ENCODE data around the gene HMGB1. TPM values are rescaled to one million over a fixed set of nuclear protein-coding genes. Genes with fewer than 3 reads are reported as not detected.

HMGB1 gene
- total RNA-seq, 1 donor from 2014 or later, result 593 TPM

DNA sequence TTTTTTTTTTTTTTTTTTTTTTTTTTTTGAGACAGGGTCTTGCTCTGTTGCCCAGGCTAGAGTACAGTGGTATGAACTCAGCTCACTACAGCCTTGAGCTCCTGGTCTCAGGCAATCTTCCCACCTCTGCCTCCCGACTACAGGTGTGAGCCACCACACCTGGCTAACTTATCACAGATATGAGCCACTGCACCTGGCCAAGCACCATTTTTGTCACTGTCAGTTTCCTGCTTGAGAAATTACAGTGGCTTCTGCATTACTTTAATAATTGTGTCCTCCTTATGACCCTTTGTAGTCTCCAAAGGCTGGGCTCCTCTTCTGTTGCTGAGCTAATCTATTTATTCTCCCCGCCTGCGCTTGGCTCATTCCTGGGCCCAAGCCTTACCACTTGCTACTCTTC lies 27.4 kb downstream of the HMGB1 start:
- H3K4me3 Mint-ChIP-seq, result no peak overlapping the region
- DNase-seq (ENCODE audit: low spot score), result no peak
- H3K4me1 Mint-ChIP-seq (ENCODE audit: low read depth), result peaks cover 6% of the 10 kb centered on the region
- no peak overlapping the region for H3K27ac Mint-ChIP-seq
- H3K27me3 Mint-ChIP-seq (ENCODE audit: insufficient read depth), result peaks cover 6% of the 10 kb centered on the region
- intact Hi-C loops (cut with micrococcal nuclease), result no loop called here
- no peaks in the 10 kb centered on the region for H3K36me3 Mint-ChIP-seq (ENCODE audit: low read depth)
- no peaks in the 10 kb centered on the region for H3K9me3 Mint-ChIP-seq

- no peak overlapping the region for H3K4me3 Mint-ChIP-seq
- intact Hi-C loops (cut with micrococcal nuclease), result no loop called here
- H3K36me3 Mint-ChIP-seq (ENCODE audit: low read depth), result no peaks in the 10 kb centered on the region
- peaks cover 6% of the 10 kb centered on the region for H3K27me3 Mint-ChIP-seq (ENCODE audit: insufficient read depth)
- H3K9me3 Mint-ChIP-seq, result no peaks in the 10 kb centered on the region
- H3K27ac Mint-ChIP-seq, result no peak overlapping the region
- peaks cover 6% of the 10 kb centered on the region for H3K4me1 Mint-ChIP-seq (ENCODE audit: low read depth)
- DNase-seq (ENCODE audit: low spot score), result no peak
Measured at GRCh38 chr13:30437177-30437576, 28.6 kb downstream of the HMGB1 start.

DNA sequence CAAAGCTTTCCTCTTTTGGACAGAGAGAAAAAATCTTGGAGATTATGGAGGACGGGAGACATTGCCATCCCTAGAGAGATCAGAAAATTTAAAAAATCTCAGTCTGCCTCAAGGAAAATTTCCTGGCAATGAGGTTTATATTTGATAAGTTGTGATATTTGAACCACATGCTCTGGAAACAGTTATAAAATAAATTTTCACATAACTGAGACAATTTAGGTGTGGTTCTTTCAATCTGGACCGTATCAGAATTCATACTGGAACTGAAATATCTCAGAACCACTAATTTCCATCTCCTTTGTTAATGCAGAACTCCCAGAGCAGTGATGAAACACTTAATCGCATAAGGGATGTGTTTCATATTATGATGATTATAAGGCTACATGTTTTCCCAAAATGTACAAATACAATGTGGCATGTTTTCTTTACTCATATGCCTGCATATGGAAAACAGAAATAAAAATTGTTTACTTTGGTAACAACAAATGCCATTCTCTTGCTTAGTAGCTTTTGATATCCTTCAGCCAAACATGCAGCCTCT lies 29.8 kb downstream of the HMGB1 start:
- Mint-ChIP-seq H3K36me3 (ENCODE audit: low read depth) (no peaks in the 10 kb centered on the region), H3K27me3 (ENCODE audit: insufficient read depth) (peaks cover 6% of the 10 kb centered on the region), H3K4me3 (no peak overlapping the region), H3K9me3 (no peaks in the 10 kb centered on the region), H3K4me1 (ENCODE audit: low read depth) (peaks cover 12% of the 10 kb centered on the region), H3K27ac (no peak overlapping the region)
- no peak for DNase-seq (ENCODE audit: low spot score)
- intact Hi-C loops (cut with micrococcal nuclease), result no loop called here

- intact Hi-C loops (cut with micrococcal nuclease), result loop anchor here (2.0 kb wide), 1 partner anchor 313 kb away; no protein-coding TSS in a partner anchor
Measured at GRCh38 chr13:30431269-30431940, 34.3 kb downstream of the HMGB1 start.

DNA sequence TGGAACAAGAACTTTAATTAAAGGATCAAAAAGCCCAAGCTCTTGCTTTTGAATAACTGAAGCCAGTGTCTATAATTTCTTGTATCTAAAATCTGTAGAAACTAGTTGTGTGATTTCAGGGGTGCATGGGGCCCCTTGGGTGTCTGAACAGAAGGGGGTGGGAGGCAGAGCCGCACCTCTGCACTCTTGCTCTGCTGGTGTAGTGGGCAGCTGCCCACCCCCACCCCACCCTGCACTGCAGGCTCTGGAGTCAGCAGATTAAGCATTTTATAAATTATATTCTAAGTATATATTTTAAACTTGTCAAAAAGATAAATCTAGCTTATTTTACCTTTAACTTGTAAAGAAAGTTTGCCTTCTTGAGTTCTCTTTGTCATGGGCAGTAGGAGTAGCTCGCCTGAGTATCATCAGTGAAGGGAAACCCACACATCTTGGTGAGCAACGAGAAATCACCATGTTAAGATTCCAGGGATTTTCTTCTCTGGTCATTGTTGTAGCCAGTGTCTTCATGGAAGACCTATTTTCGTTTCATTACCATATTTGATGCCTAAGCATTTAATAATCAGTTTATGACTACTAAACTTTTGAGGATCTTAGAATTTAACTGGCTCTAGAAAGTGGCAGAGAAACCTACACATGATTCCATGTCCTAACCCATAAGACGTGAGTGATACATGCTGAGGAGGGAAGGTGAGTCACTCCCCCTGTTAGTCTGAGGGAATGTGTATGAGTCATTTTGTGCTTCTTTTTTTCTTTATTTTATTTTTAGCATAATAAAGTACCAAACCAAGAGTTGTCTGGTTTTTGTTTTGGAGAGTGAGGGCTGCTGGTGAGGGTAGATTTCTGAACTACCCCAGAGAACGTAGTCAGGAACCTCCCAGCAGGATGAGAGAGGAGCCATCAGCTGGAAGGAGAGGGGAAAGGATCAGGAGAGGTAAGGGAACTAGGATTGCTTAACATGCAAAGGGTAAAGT lies 35.7 kb downstream of the HMGB1 start:
- Mint-ChIP-seq H3K9me3 (no peaks in the 10 kb centered on the region), H3K4me3 (peak overlapping the region; percentile 75), H3K4me1 (ENCODE audit: low read depth) (peaks cover 29% of the 10 kb centered on the region), H3K27ac (peak overlapping the region; percentile 97), H3K27me3 (ENCODE audit: insufficient read depth) (peaks cover 6% of the 10 kb centered on the region), H3K36me3 (ENCODE audit: low read depth) (peaks cover 1% of the 10 kb centered on the region)
- DNase-seq (ENCODE audit: low spot score), result no peak
- intact Hi-C loops (cut with micrococcal nuclease), result loop anchor here (1.0 to 10.0 kb wide), 10 partner anchors 8 to 495 kb away; partner anchors contain the start of gene UBE2L5

More at GRCh38 chr13:30431269-30431940, 34.3 kb downstream of the HMGB1 start:
- Mint-ChIP-seq H3K27me3 (ENCODE audit: insufficient read depth) (peaks cover 8% of the 10 kb centered on the region), H3K4me1 (ENCODE audit: low read depth) (peaks cover 29% of the 10 kb centered on the region), H3K36me3 (ENCODE audit: low read depth) (peaks cover 1% of the 10 kb centered on the region), H3K9me3 (no peaks in the 10 kb centered on the region), H3K27ac (peak overlapping the region; percentile 30), H3K4me3 (peak overlapping the region; percentile 1)
- no peak for DNase-seq (ENCODE audit: low spot score)

GRCh38 chr13:30429235-30429634 lies 36.5 kb downstream of the HMGB1 start:
- intact Hi-C loops (cut with micrococcal nuclease), result loop anchor here (10.0 kb wide), 2 partner anchors 436 to 494 kb away; no protein-coding TSS in a partner anchor
- peaks cover 29% of the 10 kb centered on the region for H3K4me1 Mint-ChIP-seq (ENCODE audit: low read depth)
- H3K4me3 Mint-ChIP-seq, result no peak overlapping the region
- no peak overlapping the region for H3K27ac Mint-ChIP-seq
- no peak for DNase-seq (ENCODE audit: low spot score)
- H3K36me3 Mint-ChIP-seq (ENCODE audit: low read depth), result peaks cover 1% of the 10 kb centered on the region
- peaks cover 6% of the 10 kb centered on the region for H3K27me3 Mint-ChIP-seq (ENCODE audit: insufficient read depth)
- no peaks in the 10 kb centered on the region for H3K9me3 Mint-ChIP-seq

- intact Hi-C loops (cut with micrococcal nuclease), result loop anchor here (5.0 to 10.0 kb wide), 3 partner anchors 193 to 489 kb away; partner anchors contain the start of gene USPL1
Measured at GRCh38 chr13:30423891-30424290, 41.8 kb downstream of the HMGB1 start.

GRCh38 chr13:30422054-30422839 lies 43.5 kb downstream of the HMGB1 start, which contains the start of gene UBE2L5:
Gene UBE2L5 (plus strand): TSS chr13:30422493. CDS start chr13:30427991, 5,498 bp downstream.
- intact Hi-C loops (cut with micrococcal nuclease), result loop anchor here (1.0 to 10.0 kb wide), 8 partner anchors 8 to 487 kb away; partner anchors contain the start of genes KATNAL1 and USPL1
- Mint-ChIP-seq H3K9me3 (no peaks in the 10 kb centered on the region), H3K27me3 (ENCODE audit: insufficient read depth) (peaks cover 4% of the 10 kb centered on the region), H3K4me1 (ENCODE audit: low read depth) (peaks cover 26% of the 10 kb centered on the region), H3K27ac (peak within 1 kb of the TSS; percentile 86), H3K36me3 (ENCODE audit: low read depth) (no peaks in the 10 kb centered on the region), H3K4me3 (peak within 1 kb of the TSS; percentile 88)
- peak; percentile 75 for DNase-seq (ENCODE audit: low spot score)

More at GRCh38 chr13:30423891-30424290, 41.8 kb downstream of the HMGB1 start:
- Mint-ChIP-seq H3K9me3 (no peaks in the 10 kb centered on the region), H3K4me3 (no peak overlapping the region), H3K27ac (no peak overlapping the region), H3K27me3 (ENCODE audit: insufficient read depth) (peaks cover 6% of the 10 kb centered on the region), H3K36me3 (ENCODE audit: low read depth) (no peaks in the 10 kb centered on the region), H3K4me1 (ENCODE audit: low read depth) (peaks cover 22% of the 10 kb centered on the region)
- no peak for DNase-seq (ENCODE audit: low spot score)

DNA sequence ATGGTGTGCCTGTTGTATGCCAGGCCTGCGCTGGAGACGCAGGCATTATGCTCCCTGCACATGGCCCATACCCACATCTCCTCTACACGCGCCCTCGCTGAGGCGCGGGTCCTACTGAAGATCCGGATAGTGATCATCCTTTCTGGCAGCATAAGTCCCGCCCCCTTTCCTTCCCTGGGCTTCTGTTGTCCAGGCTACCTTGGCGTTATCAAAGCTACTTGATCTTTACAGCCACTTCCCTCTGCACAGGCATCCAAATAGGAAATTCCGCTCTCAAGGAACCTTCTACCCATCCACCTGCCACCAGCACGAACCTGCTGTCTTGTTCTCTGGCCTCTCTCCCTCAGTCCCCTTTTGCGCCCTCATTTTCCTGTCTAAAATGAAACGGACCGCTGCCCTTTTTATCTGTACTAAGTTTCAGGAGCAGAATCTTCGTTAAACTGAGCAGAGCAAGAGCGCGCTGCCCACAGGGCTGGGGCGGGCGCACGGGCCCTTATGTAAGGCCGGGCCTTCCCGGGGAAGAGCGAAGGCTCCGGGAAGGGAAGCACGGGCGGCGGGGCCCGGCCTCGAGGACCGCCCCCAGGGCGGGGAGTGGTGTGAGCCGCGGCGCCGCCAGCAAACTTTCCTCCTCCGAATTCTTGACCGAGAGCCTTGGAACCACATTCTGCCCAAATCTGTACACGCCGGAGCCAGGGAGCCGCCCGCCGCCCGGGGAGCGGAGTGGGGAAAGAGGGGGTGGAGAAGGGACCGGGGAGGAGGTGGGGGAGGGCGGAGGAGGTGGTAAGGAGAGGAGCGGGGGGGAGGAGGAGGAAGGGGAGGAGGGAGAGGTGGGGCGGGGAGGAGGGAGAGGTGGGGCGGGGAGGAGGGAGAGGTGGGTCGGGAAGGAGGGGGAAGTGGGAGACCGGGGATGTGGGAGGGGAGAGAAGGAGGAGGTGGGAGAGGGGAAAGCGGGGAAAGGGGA lies 44.4 kb downstream of the HMGB1 start:
- H3K4me1 Mint-ChIP-seq (ENCODE audit: low read depth), result peaks cover 26% of the 10 kb centered on the region
- DNase-seq (ENCODE audit: low spot score), result peak; percentile 37
- peaks cover 3% of the 10 kb centered on the region for H3K27me3 Mint-ChIP-seq (ENCODE audit: insufficient read depth)
- intact Hi-C loops (cut with micrococcal nuclease), result loop anchor here (1.0 to 10.0 kb wide), 9 partner anchors 9 to 741 kb away; partner anchors contain the start of genes KATNAL1 and USPL1
- peak overlapping the region; percentile 77 for H3K4me3 Mint-ChIP-seq
- no peaks in the 10 kb centered on the region for H3K9me3 Mint-ChIP-seq
- peak overlapping the region; percentile 41 for H3K27ac Mint-ChIP-seq
- H3K36me3 Mint-ChIP-seq (ENCODE audit: low read depth), result no peaks in the 10 kb centered on the region

- Mint-ChIP-seq H3K27ac (peak overlapping the region; percentile 7), H3K4me1 (ENCODE audit: low read depth) (peaks cover 36% of the 10 kb centered on the region), H3K36me3 (ENCODE audit: low read depth) (no peaks in the 10 kb centered on the region), H3K9me3 (no peaks in the 10 kb centered on the region), H3K4me3 (no peak overlapping the region), H3K27me3 (ENCODE audit: insufficient read depth) (peaks cover 2% of the 10 kb centered on the region)
- DNase-seq (ENCODE audit: low spot score), result no peak
- intact Hi-C loops (cut with micrococcal nuclease), result no loop called here
Measured at GRCh38 chr13:30418717-30419459, 46.8 kb downstream of the HMGB1 start.

Measured in activated T-helper 1 cell treated with anti-CD3 and anti-CD28 coated beads, Interleukin-12 subunit alpha, Interleukin-12 subunit beta, Interleukin-2, Interleukin-4 antibody, amounts not matched to agents 30 ng/mL and 10 ng/mL and 1 ng/mL, durations not matched to agents 14 hours and 24 hours and 36 hours (primary cell).